Stomach (tissue), 19 donors: ENCODE results near the gene MLLT6. TPM values are rescaled to one million over a fixed set of nuclear protein-coding genes. Genes with fewer than 3 reads are reported as not detected.

Experiments
- DNase-seq, 2 donors: peaks; one replicate each; pipeline versions ENCODE4 v3.0.0 to v3.0.0-alpha.2; 2013 to 2019
- H3K27ac ChIP-seq, 5 donors: fragments of 200-600 bp in 4 of 5; sonication (generic) in 4 of 5; one replicate each; pipeline ENCODE4 v1.5.1; 2013 to 2019; ENCODE audit warnings: mild to moderate bottlenecking in 1 of 5, moderate library complexity in 1 of 5
- H3K27me3 ChIP-seq, 3 donors: fragments of 200-600 bp; sonication (generic); one replicate each; pipeline ENCODE4 v1.5.1; 2017 to 2019; ENCODE audit warnings: mixed run types in 1 of 3
- H3K36me3 ChIP-seq, 4 donors: fragments of 200-600 bp; sonication (generic); 1 replicate in 3 of 4; 2 replicates in 1 of 4; pipeline ENCODE4 v1.5.1; 2016 to 2019
- H3K4me1 ChIP-seq, 4 donors: fragments of 200-600 bp; sonication (generic); one replicate each; pipeline ENCODE4 v1.5.1; 2016 to 2019
- H3K4me3 ChIP-seq, 4 donors: fragments of 200-600 bp; sonication (generic) in 3 of 4; one replicate each; pipeline ENCODE4 v1.5.1; 2016 to 2019; ENCODE audit warnings: mild to moderate bottlenecking in 1 of 4
- H3K9me3 ChIP-seq, 4 donors: fragments of 200-600 bp; sonication (generic); one replicate each; pipeline ENCODE4 v1.5.1; 2016 to 2019
- EP300 ChIP-seq: sonication (generic); formaldehyde crosslinking; IDR thresholded peaks from one replicate; pipeline ENCODE4 v1.6.1; 2017; ENCODE audit warnings: antibody characterized with exemption
- POLR2A ChIP-seq, 4 donors: fragments of 450-650 bp; IDR thresholded peaks; one replicate each; pipeline ENCODE4 v1.6.1; 2016; ENCODE audit warnings: antibody characterized with exemption in 4 of 4, control low read depth in 2 of 4, mild to moderate bottlenecking in 1 of 4, moderate library complexity in 1 of 4
- POLR2AphosphoS5 ChIP-seq, 3 donors: sonication (generic); formaldehyde crosslinking; IDR thresholded peaks; one replicate each; pipeline ENCODE4 v1.6.1; 2016; ENCODE audit warnings: antibody characterized with exemption in 3 of 3
- WGBS, 5 donors: extraction: QIAGEN DNeasy Blood & Tissue Kit in 3 of 5; methylation state at CpG; one replicate each; pipeline versions ENCODE4 v1.1.5 to v1.1.7; 2013 to 2018; 5-methylcytosine and 5-hydroxymethylcytosine counted together
- intact Hi-C: fragments of 100-400 bp; cut with DNase I; formaldehyde crosslinking; loops from one replicate; pipeline ENCODE4 v1.15.1; 2023; ENCODE audit warnings: low total_unique reads
- long read RNA-seq, 10 donors: transcript quantifications; one replicate each; lab custom pipeline, GENCODE V29; 2026
- polyA plus RNA-seq, 3 donors: library from polyadenylated mRNA; stranded (reverse); fragments of 200-250 nt; gene quantifications; one replicate each; pipeline ENCODE4 v1.2.3, GENCODE V29; 2013
- total RNA-seq, 5 donors: library from RNA; depleted of rRNA; stranded (reverse); fragments of >200 nt; gene quantifications; one replicate each; pipeline versions ENCODE4 v1.1.0 to v1.2.3, GENCODE V29; 2014 to 2016
- TF ChIP-seq, protein P1 (sequence below), 7 experiments: fragments of 450-650 bp in 4 of 7; fragments of 200-600 bp in 3 of 7; sonication (generic) in 3 of 7; IDR thresholded peaks; one replicate each; pipeline ENCODE4 v1.5.1; 2016 to 2019; ENCODE audit warnings: antibody characterized with exemption in 7 of 7, control low read depth in 2 of 7, mild to moderate bottlenecking in 1 of 7
- donor health status: healthy with polysubstance abuse.
- donor health status: Bipolar disorder and iron deficiency.
- donor health status: healthy.

MLLT6 gene
- total RNA-seq, result 100 to 1,000 TPM in 2 of 5 donors, 10 to 100 TPM in 3; 33.4 to 312 (median 81.7) TPM
- polyA plus RNA-seq, result 10 to 100 TPM; 26.0 to 36.0 (median 30.8) TPM
- long read RNA-seq, donor 1, transcript MLLT6-205 (1 exons, 2,937 nt), result major isoform, 32 of 33 reads
- long read RNA-seq, donor 1, partial matches to known transcripts, result 0 of 33 reads
- long read RNA-seq, donor 1, other reads (novel, unspliced or antisense), result 0 of 33 reads
- long read RNA-seq, donor 2, transcript MLLT6-205 (1 exons, 2,937 nt), result major isoform, 46 of 58 reads
- long read RNA-seq, donor 2, partial matches to known transcripts, result 11 of 58 reads
- long read RNA-seq, donor 2, other reads (novel, unspliced or antisense), result 0 of 58 reads
- long read RNA-seq, donor 3, transcript MLLT6-205 (1 exons, 2,937 nt), result major isoform, 29 of 31 reads
- long read RNA-seq, donor 3, partial matches to known transcripts, result 0 of 31 reads
- long read RNA-seq, donor 3, other reads (novel, unspliced or antisense), result 0 of 31 reads
- long read RNA-seq, donor 4, partial matches to known transcripts, result 0 of 3 reads
- long read RNA-seq, donor 4, other reads (novel, unspliced or antisense), result 0 of 3 reads
- long read RNA-seq, donor 5, transcript MLLT6-205 (1 exons, 2,937 nt), result major isoform, 55 of 57 reads
- long read RNA-seq, donor 5, partial matches to known transcripts, result 0 of 57 reads
- long read RNA-seq, donor 5, other reads (novel, unspliced or antisense), result 0 of 57 reads
- long read RNA-seq, donor 6, transcript MLLT6-205 (1 exons, 2,937 nt), result major isoform, 129 of 174 reads
- long read RNA-seq, donor 6, partial matches to known transcripts, result 39 of 174 reads
- long read RNA-seq, donor 6, other reads (novel, unspliced or antisense), result 0 of 174 reads
- long read RNA-seq, donor 7, transcript MLLT6-205 (1 exons, 2,937 nt), result major isoform, 50 of 50 reads
- long read RNA-seq, donor 7, partial matches to known transcripts, result 0 of 50 reads
- long read RNA-seq, donor 7, other reads (novel, unspliced or antisense), result 0 of 50 reads
- long read RNA-seq, donor 8, full-length matches to known transcripts, result 42 of 53 reads
- long read RNA-seq, donor 8, partial matches to known transcripts, result 11 of 53 reads
- long read RNA-seq, donor 8, other reads (novel, unspliced or antisense), result 0 of 53 reads
- long read RNA-seq, donor 9, transcript MLLT6-205 (1 exons, 2,937 nt), result major isoform, 56 of 65 reads
- long read RNA-seq, donor 9, partial matches to known transcripts, result 7 of 65 reads
- long read RNA-seq, donor 9, other reads (novel, unspliced or antisense), result 0 of 65 reads
- long read RNA-seq, donor 10, transcript MLLT6-205 (1 exons, 2,937 nt), result major isoform, 23 of 25 reads
- long read RNA-seq, donor 10, partial matches to known transcripts, result 0 of 25 reads
- long read RNA-seq, donor 10, other reads (novel, unspliced or antisense), result 0 of 25 reads

DNA sequence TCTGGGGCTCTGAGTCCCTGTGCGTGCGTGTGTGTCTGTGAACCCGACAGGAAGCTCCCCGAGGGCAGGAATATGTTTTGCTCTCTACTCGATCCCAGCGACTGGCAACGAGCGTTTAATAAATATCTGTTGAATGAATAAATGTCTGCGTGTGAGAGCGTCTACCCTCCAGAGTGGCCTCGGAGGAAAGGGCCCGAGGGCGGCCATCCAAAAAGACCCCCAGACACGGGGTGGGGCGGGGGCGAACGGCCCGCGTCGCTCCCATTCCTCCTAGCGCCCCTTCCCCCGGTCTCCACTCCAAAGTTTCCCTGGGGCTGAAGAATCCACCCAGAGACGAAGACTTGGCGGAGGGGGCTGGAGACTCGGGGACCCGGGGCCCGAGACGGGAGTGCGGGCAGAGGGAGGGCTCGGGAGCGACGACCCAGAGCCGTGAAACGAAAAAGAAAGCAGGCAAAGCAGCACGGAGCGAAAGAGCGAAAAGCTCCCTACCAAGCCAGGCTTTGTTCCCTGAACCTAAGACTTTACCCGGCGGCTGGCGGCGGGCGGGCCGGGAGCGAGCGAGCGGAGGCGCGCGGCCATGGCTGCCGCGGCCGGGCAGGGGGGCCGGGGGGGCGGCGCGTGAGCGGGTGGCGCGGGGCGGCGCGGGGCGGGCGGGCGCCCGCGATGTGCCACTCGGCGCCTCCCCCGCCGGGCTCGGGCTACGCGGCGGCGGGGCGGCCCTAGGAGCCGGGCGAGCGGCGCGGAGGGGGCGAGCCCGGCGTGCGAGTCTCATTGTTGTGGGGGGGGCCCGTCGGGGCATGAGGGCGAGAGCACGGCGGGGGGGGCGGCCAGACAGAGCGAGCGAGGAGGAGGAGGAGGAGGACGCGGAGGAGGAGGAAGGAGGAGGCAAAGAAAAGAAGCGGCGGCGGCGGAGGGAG is at the start of gene MLLT6:
Gene MLLT6, plus strand, starts transcription at position 668 of the 917 bp plus-strand sequence. CDS start 360 bp downstream, outside the sequence.
- peaks cover 9 to 28% (median 23%) of the 10 kb centered on the region in 4 donors for H3K36me3 ChIP-seq
- peak in 2 of 3 donors; percentile 47 to 67 for TF ChIP-seq POLR2AphosphoS5 (IDR thresholded peaks at IDR 0.05)
- no peak for TF ChIP-seq POLR2A (IDR thresholded peaks at IDR 0.05)
- 0 to 1% (median 1%) methylated on average over 44 to 95 of the region's 100 CpGs for WGBS, 5 donors
- no peaks in the 10 kb centered on the region for H3K9me3 ChIP-seq
- no peaks in the 10 kb centered on the region for H3K27me3 ChIP-seq
- intact Hi-C loops, result no loop called here
- H3K4me1 ChIP-seq, result peaks cover 20 to 73% (median 53%) of the 10 kb centered on the region in 4 donors
- H3K4me3 ChIP-seq, result peak within 1 kb of the TSS; percentile 87 to 97 (median 94)
- H3K27ac ChIP-seq, result peak within 1 kb of the TSS; percentile 90 to 99 (median 97)
- peak; percentile 82 to 95 for DNase-seq

DNA sequence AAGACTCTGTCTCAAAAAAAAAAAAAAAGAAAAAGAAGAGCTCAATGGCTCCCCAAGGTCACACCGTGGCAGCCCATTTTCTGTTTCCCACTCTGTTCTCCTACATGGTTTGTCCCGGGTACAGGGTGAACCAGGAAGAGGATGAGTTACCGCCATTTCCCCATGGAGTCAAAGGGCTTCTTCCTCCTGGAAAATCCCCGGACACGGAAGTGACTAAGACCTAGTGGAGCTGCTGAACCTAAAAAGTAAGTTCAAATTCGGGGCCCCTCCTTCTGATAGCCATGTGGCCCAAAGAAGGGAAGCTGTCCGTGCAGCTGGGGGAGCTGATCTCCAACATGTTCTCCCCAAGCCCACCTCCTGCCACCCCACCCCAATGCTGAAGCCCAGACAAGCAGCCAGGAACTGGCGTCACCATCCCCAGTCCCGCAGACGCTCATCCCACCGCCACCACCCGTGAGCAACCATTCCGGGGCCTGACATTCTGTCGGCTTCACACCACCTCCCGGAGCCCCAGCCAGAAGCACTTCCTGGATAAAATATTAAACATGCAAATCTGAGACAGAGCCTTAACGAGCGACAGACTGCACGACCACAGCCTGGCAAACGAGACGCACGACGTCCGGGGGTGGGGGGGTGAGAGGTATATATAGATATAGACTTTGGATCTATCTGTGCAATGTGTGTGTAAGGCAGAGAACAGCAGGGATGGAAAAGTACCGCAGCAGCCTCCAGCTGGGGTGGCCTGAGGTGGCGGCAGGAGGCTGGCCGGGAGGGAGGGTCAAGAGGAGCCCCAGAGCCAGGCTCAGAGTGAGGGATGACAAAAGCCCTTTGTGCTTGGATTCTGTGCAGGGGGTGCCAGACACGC is 47.9 kb upstream of the MLLT6 start:
- TF ChIP-seq EP300 (no peak), POLR2AphosphoS5 (IDR thresholded peaks at IDR 0.05) (no peak), POLR2A (IDR thresholded peaks at IDR 0.05) (no peak)
- TF ChIP-seq, protein P1, sequence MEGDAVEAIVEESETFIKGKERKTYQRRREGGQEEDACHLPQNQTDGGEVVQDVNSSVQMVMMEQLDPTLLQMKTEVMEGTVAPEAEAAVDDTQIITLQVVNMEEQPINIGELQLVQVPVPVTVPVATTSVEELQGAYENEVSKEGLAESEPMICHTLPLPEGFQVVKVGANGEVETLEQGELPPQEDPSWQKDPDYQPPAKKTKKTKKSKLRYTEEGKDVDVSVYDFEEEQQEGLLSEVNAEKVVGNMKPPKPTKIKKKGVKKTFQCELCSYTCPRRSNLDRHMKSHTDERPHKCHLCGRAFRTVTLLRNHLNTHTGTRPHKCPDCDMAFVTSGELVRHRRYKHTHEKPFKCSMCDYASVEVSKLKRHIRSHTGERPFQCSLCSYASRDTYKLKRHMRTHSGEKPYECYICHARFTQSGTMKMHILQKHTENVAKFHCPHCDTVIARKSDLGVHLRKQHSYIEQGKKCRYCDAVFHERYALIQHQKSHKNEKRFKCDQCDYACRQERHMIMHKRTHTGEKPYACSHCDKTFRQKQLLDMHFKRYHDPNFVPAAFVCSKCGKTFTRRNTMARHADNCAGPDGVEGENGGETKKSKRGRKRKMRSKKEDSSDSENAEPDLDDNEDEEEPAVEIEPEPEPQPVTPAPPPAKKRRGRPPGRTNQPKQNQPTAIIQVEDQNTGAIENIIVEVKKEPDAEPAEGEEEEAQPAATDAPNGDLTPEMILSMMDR (IDR thresholded peaks at IDR 0.05), result no peak
- Histone ChIP-seq H3K27me3 (peaks cover 3 to 60% (median 25%) of the 10 kb centered on the region in 3 donors), H3K4me3 (no peak overlapping the region), H3K27ac (no peak overlapping the region), H3K9me3 (no peaks in the 10 kb centered on the region), H3K4me1 (peaks cover 0 to 4% (median 0%) of the 10 kb centered on the region in 4 donors), H3K36me3 (no peaks in the 10 kb centered on the region)
- no peak for DNase-seq
- 60 to 70% (median 65%) methylated on average over 27 of the region's 27 CpGs for WGBS, 5 donors
- intact Hi-C loops, result no loop called here

DNA sequence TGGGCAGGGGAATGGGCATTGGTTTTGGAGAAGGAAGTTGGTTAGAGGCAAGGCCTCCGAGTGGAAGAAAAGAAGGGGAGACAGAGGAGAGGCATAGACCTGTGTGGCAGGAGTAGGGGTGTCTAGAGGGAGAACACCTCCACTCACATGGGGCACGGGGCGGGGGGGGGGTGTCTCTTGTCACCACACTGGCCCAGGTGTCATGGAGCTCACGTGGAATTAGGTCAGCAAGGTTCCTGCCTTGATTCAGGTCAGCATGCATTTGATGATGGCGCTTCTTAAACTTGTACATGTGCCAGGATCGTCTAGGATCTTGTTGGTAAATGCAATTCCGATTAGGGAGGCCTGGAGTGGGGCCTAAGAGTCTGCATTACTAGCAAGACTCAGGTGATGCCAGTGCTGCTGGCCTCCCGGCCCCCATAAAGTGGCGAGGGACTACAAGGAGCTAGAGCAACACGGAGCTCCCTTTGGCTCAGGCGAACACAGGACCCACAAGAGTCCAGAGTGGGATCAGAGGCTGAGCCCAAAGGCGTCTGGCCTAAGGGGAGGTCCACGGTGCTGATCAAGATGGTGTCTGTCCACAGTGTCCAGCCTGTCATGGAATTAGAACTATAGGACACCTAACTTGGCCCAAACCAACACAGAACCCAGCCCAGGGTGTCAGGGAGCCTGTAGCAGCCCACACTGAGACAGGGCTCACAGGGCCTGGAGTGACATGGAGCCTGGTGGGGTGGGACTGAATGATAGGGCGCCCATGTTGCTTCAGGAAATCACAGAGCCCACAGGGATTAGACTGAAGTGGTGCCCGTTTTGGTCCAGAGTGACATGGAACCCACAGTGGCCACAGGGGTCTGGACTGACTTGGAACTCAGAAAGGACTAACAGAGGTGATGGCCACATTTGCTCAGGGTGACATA is 47.0 kb upstream of the MLLT6 start:
- no peak for TF ChIP-seq POLR2A (IDR thresholded peaks at IDR 0.05)
- TF ChIP-seq POLR2AphosphoS5 (IDR thresholded peaks at IDR 0.05), result no peak
- TF ChIP-seq, protein P1 (IDR thresholded peaks at IDR 0.05), result no peak
- TF ChIP-seq EP300, result no peak
- peaks cover 0 to 4% (median 0%) of the 10 kb centered on the region in 4 donors for H3K4me1 ChIP-seq
- peaks cover 3 to 59% (median 25%) of the 10 kb centered on the region in 3 donors for H3K27me3 ChIP-seq
- H3K36me3 ChIP-seq, result no peaks in the 10 kb centered on the region
- no peak for DNase-seq
- intact Hi-C loops, result no loop called here
- no peak overlapping the region for H3K27ac ChIP-seq
- H3K4me3 ChIP-seq, result no peak overlapping the region
- H3K9me3 ChIP-seq, result no peaks in the 10 kb centered on the region
- WGBS, 5 donors, result 75 to 82% (median 77%) methylated on average over 11 to 15 of the region's 15 CpGs
